IPS DF 19.7 (cell line): ENCODE measurements around the gene WAC.
"Not testable (repeated sequence)": the region's sequence is repeated elsewhere in the genome, so short reads cannot be mapped to it uniquely, and the experiment has no call there.

Experiments
- DNase-seq: peaks from one replicate; pipeline ENCODE4 v3.0.0-alpha.2; 2013; ENCODE audit warnings: low read depth, low spot score

Gene WAC

DNA sequence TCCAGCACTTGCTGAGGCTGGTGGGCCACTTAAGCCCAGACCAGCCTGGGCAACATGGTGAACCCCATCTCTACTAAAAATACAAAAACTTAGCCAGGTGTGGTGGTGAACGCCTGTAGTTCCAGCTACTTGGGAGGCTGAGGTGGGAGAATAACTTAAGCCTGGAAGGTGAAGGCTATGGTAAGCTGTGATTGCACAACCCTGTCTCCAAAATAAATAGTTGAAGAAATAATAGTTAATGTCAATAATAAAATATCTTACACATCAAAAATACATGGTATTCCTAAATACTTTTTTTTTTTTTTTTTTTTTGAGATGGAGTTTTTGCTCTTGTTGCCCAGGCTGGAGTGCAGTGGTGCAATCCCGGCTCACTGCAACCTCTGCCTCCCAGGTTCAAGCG is 76.7 kb downstream of the WAC start:
- not testable (repeated sequence) for DNase-seq

DNA sequence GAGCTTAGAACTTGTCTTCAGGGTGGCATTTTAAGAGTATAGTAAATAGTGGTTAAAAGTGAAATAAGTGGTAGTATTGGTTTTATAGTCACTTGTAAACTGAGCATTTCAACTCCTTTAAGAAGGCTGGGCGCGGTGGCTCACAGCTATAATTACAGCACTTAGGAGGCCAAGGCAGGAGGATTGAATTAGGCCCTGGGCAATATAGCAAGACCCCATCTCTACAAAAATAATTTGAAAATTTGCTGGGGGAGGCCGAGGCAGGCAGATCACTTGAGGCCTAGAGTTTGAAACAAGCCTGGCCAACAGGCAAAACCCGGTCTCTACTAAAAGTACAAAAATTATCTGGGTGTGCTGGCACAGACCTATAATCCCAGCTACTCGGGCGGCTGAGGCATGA is 80.0 kb downstream of the WAC start:
- no peak for DNase-seq

DNA sequence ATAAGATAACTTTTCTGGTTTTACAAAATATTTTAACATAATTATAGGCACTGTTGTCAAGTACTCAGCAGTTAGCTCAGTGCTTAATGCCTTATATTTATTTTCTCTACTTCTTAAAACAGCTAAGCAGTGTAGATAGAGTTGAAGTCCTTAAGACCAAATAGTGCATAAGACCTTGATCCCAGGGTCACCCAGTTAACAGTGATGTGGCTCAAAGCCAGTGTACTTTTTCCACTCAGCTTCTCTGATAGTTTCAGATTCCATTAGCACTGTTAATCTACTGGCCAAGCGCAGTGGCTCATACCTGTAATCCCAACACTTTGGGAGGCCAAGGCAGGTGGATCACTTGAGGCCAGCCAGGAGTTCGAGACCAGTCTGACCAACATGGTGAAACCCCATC is 83.6 kb downstream of the WAC start:
- DNase-seq = no peak

DNA sequence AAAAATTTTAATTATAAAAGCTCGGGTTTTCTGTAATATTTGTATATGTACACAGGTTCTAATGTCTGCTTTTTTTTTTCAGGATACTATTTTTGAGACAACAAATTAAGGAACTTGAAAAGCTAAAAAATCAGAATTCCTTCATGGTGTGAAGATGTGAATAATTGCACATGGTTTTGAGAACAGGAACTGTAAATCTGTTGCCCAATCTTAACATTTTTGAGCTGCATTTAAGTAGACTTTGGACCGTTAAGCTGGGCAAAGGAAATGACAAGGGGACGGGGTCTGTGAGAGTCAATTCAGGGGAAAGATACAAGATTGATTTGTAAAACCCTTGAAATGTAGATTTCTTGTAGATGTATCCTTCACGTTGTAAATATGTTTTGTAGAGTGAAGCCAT is 86.5 kb downstream of the WAC start:
- no peak for DNase-seq

DNA sequence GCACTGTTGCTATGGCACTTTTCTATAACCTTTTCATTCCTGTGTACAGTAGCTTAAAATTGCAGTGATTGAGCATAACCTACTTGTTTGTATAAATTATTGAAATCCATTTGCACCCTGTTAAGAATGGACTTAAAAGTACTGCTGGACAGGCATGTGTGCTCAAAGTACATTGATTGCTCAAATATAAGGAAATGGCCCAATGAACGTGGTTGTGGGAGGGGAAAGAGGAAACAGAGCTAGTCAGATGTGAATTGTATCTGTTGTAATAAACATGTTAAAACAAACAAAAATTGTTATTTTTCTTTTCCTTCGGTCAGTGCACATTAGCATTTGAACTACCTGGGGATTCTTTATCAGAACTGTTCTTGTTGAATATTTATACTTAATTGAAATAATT is 87.3 kb downstream of the WAC start:
- no peak for DNase-seq

DNA sequence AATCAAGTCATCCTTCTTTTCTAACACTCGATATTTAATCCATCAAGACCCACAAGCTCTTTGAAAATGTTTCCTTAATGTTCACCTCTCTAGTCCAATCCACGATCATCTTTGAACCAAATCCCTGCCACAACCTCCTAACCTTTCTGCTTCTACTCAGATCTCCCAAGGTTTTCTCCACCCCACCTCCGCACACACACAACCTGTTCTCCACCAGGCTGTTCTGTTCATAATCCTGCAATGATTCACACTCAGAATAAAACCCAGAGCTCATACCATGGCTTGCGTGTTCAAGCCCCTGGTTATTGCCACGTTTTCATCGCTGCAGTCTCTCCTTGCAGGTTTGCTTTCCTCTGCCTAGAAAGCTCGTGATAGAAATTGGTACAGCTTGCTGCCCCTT is 90.6 kb downstream of the WAC start:
- DNase-seq = no peak

DNA sequence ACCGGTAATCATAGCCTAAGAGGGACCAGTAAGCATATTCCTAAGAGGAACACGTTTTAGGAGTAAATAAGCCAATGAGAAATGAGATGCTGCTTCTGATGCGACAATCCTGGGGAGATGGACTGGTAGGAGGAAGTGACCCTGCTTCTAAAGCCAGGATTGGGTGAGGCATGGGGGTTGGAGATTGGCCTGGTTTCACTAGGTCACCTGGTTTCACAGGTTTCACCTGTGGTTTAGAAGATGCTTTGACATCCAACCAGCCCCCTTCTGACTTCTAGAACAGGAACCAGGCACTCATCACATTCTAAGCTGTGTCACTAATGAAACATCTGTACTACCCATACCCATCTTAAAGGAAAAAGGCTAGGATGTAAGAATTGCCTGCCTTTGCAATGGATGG is 91.4 kb downstream of the WAC start:
- DNase-seq = no peak

DNA sequence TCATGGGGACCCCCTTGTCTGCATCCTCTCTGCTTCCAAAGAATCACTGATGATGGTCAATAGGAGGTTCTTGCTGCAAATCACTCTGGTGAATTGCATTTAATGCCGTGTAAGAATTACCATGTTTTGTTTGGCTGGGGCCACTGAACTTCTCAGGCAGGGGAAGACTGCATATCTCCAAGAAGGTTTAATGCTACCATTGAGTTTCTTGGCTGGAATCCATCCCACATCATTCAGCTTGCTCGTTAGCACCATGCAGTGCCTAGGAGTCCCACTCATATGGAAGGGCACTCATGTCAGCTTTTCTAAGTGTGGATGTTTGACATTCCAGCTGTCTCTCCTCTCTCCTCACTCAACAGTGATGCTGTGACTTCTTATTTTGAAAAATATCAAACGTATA is 94.2 kb downstream of the WAC start:
- DNase-seq = no peak

DNA sequence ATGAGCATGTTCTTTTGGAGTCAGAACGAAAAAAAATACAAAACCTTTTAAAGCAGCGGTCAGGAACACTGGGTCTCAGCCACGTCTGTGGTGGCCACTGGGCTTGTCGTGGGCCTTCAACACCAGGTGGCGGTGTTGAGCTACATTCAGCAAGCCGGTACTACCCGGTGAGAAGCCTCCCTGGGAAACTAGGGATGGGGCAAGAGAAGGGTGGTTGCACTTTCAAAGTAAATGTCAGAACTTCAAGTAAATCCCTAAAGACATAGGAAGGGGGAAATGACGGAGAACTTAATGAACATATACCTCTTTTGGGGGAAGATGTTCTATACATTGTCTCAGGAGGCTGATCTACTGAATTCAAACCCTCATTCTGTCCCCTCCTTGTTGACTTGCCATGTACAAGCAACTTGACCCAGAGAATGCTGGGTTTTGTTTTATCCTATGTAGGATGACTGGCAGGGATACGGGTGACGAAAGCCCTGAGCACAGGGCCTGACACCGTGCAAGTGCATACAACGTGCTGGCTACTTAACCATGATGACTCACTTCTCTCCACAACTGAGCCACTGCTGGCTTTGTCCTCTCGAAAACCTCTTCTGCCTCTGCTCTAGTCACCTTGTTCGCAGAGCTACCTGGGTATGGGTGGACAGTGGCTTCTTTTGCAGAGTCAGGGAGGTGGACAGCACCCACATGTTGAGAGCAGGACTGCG is 95.4 kb downstream of the WAC start:
- peak; percentile 25 for DNase-seq

DNA sequence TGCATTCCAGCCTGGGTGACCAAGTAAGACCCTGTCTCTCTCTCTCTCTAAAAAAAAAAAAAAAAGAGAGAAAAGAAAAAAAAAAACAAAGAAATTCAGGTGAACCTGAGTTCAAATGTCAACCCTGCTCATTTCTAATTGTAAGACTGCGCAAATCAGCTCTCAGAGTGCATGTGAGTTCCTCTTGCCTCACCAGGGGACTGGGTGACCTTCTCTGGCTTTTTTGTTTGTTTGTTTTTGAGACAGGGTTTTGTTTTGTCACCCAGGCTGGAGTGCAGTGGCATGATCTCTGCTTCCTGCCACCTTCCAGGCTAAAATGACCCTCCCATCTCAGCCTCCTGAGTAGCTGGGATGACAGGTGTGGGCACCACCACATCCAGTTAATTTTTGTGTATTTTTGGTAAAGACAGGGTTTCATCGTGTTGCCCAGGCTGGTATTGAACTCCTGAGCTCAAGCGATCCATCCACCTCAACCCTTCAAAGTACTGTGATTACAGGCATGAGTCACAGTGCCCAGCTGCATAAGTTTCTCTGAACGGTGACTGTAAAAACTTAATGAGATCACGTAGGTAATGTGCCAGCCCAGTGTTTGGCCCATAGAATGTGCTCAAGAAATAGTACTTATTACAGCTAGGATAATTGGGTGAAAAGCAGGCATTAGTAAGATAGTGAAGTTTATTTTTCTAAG is 99.1 kb downstream of the WAC start:
- no peak for DNase-seq

DNA sequence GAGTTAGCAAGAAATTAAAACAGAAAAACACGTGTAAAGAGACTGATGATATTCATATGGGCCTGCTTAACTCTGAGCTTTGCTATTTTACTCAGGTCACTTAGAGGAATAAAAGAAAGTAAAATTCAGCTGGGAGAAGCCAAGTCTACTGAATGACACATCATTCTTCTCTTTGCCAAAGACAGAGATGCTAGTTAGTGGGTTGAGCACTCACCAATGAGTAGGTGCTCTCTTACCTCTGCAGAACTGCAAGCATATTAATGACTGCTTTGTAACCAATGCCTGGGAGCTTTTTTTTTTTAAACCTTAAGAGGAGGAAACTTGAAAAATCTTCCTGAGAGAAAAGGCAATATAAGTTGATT is 99.6 kb downstream of the WAC start:
- no peak for DNase-seq

DNA sequence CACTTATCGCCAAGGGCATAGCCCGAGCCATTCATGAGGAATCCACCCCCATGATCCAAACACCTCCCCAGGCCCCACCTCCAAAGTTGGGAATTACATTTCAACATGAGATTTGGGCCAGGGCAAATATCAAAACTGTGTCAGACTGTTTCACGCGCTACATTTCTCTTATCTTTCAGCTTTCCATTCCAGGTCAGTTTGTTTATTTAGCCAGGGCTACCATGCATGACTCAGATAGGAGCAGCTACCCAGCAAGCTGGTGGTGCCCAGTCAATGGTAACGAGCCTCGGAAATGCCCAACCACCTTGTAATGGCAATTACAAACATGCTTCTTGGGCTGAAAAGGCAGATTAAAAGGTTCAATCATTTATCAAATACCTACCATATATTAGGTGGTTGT is 100.8 kb downstream of the WAC start:
- DNase-seq = no peak

DNA sequence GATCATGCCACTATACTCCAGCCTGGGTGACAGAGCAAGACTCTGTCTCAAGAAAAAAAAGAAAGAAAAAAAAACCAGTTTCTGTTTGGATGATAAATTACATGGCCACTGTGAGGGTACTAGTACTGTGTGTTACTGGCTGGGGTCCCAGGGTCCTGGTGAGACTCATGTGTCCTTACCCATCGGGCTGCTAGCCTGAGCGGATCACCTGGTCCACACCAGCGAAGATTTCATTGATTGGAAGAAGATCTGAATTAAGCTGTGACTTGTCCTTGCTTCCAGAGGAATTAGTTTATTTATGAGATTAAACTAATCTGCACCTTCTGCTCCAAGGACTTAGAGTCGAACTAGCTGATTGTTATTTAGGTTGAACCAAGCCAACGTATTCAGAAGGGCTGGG is 104.4 kb downstream of the WAC start:
- DNase-seq = no peak

DNA sequence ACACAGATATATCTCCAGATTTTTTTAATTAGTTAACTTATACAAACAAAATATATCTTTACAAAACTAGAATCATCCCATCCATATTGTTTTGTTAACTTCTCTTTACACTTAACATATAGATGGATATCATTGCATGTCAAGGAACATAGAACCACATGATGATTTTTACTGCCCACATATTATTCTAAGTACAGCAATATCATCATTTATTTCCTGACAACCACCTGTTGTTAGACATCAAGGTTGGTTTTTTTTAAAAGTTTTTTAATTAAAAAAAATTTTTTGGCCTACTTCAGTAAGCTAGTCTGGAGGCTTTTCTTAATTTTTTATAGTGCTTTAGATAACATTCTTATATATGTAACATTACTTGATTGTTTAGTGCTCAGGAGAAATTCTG is 105.5 kb downstream of the WAC start:
- no peak for DNase-seq

DNA sequence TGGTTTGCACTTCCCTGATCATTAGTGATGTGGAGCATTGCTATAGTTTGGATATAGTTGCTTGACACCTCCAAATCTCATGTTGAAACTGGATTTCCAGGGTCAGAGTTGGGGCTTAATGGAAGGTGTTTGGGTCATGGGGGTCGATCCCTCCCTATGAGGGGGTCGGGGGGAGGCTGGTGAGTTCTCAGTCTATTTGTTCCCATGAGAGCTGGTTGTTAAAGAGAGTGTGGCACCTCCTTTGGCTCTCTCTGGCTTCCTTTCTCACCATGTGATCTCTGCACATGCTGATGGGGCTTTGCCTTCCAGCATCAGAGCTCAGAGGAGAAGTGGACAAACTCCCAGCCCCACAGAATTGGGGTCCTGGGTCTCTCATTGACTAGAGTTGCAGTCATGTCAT is 107.6 kb downstream of the WAC start:
- DNase-seq = no peak

DNA sequence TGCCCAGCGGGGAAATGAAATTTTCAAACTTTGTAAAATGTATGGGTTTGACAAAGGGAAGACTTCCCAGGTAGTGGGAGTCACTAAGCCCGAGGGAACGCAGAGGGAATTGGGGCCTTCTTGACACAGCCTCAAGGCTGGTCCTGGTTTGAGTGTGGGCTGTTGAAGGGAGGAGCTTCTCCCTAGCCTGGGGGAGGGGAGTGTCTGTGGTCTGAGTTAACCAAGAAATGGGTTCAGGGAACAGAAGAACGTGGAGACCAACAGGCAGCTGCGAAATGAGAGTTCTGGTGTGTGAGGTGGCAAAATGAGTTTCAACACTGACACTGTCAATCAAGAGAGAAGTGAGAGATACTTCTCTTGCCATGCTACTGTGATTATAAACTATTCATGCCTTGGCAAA is 111.7 kb downstream of the WAC start:
- DNase-seq = no peak

DNA sequence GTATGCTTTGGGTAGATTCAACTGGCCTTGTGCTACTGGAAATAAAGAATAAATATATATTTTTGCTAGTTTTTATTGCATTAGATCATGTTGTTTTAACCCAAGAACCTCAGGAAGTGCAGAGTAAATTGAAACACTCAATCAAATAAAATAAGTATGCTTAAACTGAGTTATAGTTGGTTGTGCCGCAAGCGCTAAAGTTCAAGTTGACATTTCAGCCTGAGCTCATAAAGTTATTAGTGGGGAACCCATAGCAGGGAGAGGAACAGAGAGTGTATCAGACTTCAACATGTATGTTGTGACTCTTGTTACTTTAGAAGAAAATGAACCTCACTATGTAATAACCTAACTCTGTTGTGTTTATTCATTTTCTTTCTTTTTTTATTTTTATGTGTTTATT is 119.2 kb downstream of the WAC start:
- no peak for DNase-seq

DNA sequence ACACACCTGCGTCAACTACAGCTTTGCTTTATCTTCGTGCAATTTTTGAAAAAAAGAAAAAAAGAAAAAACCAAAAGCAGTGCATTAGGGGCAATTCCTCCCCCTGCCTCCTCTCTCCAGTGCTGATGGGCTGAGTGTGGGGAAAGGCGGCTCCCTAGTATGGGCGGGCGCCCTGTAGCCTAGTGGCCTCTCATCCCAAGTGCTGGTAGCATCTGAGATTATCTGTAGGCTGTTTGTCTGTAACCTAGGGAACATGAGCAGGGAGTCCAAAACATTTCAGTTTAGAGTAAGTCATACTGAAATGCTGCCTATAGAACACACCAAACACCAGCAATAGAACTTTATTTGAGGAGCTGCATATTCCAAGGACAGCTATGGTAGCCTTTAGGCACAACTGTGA is 119.8 kb downstream of the WAC start:
- DNase-seq = no peak

DNA sequence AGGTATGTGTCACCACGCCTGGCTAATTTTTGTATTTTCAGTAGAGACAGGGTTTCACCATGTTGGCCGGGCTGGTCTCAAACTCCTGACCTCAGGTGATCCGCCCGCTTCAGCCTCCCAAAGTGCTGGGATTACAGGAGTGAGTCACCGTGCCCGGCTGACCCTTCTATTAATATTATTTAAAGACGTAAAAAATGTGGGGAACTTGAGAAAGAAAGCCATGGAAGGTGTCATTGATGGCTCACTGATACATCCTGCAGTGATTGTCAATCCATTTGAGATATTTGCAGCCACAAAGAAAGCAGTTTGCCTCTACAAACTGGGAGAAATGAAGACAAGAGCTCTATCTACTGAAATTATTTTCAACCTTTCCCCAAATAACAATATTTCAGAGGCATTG is 125.9 kb downstream of the WAC start:
- not testable (repeated sequence) for DNase-seq

DNA sequence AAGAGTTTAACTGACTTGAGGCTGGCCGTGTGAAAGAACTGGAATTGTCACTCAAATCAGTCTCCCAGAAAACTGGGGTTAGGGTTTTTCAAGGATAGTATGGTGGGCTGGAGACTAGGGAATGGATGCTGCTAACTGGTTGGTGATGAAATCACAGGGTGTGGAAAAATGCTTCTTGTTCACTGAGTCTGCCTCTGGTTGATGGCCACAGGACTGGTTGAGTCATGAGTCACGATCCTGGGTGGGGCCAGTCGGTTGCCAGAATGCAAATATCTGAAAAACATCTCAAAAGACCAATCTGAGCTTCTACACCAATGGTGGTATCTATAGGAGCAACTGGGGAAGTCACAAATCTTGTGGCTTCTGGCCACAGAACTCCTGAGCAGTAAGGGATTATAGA is 128.1 kb downstream of the WAC start:
- DNase-seq = no peak

DNA sequence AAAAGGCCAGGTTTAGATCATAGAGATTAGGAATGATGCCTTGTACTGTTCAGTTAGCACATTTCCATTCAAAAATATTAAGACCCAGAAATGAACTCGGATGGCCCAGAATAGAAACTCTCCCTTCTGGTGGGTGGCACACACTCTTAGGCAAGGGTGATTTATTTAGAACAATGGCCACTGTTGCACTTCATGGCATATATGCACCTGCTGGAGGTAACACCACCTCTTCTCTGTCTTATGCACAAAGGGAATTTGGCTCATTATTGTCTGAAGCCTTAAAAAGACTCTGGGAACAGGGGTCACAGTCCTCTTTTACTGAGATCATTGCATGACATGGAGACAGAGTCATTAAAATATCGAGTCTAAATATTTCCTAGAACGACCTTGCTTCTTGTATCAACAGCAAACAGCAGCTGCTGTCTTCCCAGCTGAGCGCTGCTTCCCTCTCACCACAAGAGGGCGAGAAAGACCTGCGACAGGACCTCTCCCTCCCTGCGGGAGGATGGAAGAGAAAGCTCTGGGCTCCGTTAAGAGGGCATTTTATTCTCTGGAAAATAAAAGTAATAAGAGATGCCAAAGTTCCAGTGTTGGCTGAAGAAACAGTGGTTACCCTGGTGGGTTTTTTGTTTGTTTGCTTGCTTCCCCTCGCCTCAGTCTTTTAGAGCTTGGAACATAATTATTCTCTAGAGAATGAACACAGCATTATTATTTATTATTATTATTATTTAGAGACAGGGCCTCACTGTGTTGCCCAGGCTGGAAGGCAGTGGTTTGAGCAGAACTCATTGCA is 130.9 kb downstream of the WAC start:
- DNase-seq = no peak

DNA sequence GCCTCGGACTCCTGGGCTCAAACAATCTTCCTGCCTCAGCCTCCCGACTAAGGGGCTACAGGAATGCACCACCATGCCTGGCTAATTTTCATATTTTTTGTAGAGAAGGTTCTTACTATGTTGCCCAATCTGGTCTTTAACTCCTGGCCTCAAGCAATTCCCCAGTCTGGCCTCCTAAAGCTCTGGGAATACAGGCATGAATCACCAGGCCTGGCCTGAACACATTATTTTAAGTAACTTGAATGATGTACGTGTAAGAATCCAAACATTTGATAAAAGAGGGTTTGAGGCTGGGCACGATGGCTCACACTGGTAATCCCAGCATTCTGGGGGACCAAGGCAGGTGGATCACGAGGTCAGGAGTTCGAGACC is 131.4 kb downstream of the WAC start:
- DNase-seq = no peak
